NT2/D1 (cell line): Measurements from ENCODE around the gene AOPEP.

Experiments used
- SUZ12 ChIP-seq: IDR thresholded peaks from 2 replicates; pipeline ENCODE4 v1.6.1; 2011; ENCODE audit not compliant: insufficient read length, insufficient read depth; ENCODE audit errors: extremely low read depth
- YY1 ChIP-seq: IDR thresholded peaks from 2 replicates; pipeline ENCODE4 v1.6.1; 2011; ENCODE audit not compliant: insufficient read length, insufficient read depth
- ZNF274 ChIP-seq: IDR thresholded peaks from 2 replicates; pipeline ENCODE4 v1.6.1; 2011; ENCODE audit warnings: mild to moderate bottlenecking, low read depth, low read length

DNA sequence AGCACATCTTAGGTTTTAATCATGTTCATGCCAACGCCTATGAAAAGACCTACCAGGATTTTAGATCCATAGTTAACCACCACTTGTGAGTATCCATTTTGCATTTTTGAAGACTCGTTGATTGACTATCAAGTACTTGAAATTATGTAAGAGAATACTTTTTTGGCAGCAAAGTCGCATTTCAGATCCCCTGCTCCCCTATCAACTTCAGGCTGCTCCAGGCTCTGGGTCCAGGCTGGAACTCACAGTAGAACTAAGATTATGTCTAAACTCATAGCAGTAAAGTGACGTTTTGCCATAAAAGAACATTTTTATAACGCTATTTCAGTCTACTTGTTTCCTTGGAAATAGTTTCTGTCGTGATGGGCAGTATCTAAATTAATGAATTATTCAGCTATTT is 323.3 kb downstream of the AOPEP start:
- no peak for TF ChIP-seq SUZ12
- TF ChIP-seq ZNF274 = no peak
- no peak for TF ChIP-seq YY1
